KMS-11 (cell line): ENCODE results near the gene ATAT1.

ENCODE experiments used
- H2AFZ ChIP-seq: fragments of 200-600 bp; sonication (generic); 2 replicates; pipeline ENCODE4 v1.6.1; 2016; ENCODE audit warnings: antibody characterized with exemption, mixed run types, low read depth
- H3K27ac ChIP-seq: fragments of 200-600 bp; sonication (generic); 2 replicates; pipeline ENCODE4 v1.6.1; 2016; ENCODE audit warnings: mild to moderate bottlenecking, mixed run types
- H3K27me3 ChIP-seq: fragments of 200-600 bp; sonication (generic); 2 replicates; pipeline ENCODE4 v1.6.1; 2017; ENCODE audit warnings: mild to moderate bottlenecking, low read depth, mixed run types, moderate library complexity; ENCODE audit not compliant: insufficient read depth
- H3K36me3 ChIP-seq: fragments of 200-600 bp; sonication (generic); 2 replicates; pipeline ENCODE4 v1.6.1; 2017; ENCODE audit warnings: mild to moderate bottlenecking, mixed run types; ENCODE audit not compliant: insufficient read depth
- H3K4me1 ChIP-seq: fragments of 200-600 bp; sonication (generic); 2 replicates; pipeline ENCODE4 v1.6.1; 2016; ENCODE audit warnings: mild to moderate bottlenecking, low read depth, mixed run types; ENCODE audit not compliant: poor library complexity, severe bottlenecking
- H3K4me2 ChIP-seq: fragments of 200-600 bp; sonication (generic); 2 replicates; pipeline ENCODE4 v1.7.0; 2016; ENCODE audit warnings: mild to moderate bottlenecking, mixed run types
- H3K4me3 ChIP-seq: fragments of 200-600 bp; sonication (generic); IDR thresholded peaks from 2 replicates; pipeline ENCODE4 v1.6.1; 2017; ENCODE audit warnings: low read depth, low read length, mixed read lengths; ENCODE audit not compliant: insufficient read depth
- H3K79me2 ChIP-seq: fragments of 200-600 bp; sonication (generic); 2 replicates; pipeline ENCODE4 v1.6.1; 2016; ENCODE audit warnings: low read depth, mixed run types; ENCODE audit not compliant: insufficient read depth
- H3K9ac ChIP-seq: fragments of 200-600 bp; sonication (generic); 2 replicates; pipeline ENCODE4 v1.6.1; 2016; ENCODE audit warnings: mild to moderate bottlenecking, mixed run types
- H4K20me1 ChIP-seq: fragments of 200-600 bp; sonication (generic); 2 replicates; pipeline ENCODE4 v1.6.1; 2016; ENCODE audit warnings: mild to moderate bottlenecking, mixed run types; ENCODE audit not compliant: insufficient read depth
- TF ChIP-seq, protein P1 (sequence below): fragments of 200-600 bp; sonication (generic); conservative IDR thresholded peaks from 2 replicates; pipeline ENCODE4 v1.6.1; 2017; ENCODE audit warnings: low read depth, mild to moderate bottlenecking, antibody characterized with exemption, low read length, moderate library complexity, mixed read lengths

ATAT1 gene

DNA sequence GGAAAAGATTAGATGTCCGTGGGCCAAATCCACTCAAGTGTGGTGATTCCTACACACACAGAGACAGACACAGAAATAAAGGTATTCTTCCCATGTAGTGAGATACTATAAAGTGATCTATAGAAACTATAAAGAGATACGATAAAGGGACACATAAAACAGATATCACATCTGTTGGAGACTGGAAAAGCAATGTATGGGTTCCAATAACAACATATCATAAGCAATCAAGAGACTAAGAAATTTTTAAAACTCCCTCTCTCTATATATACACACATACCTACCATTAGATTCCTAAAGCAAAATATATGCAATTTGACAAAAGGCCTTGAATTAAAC lies 14.8 kb upstream of the ATAT1 start:
- peaks cover 44% of the 10 kb centered on the region for H3K79me2 ChIP-seq
- no peak overlapping the region for H2AFZ ChIP-seq
- H3K4me1 ChIP-seq: peaks cover 20% of the 10 kb centered on the region
- H4K20me1 ChIP-seq: no peaks in the 10 kb centered on the region
- H3K4me3 ChIP-seq: no peak overlapping the region
- H3K4me2 ChIP-seq: no peak overlapping the region
- H3K9ac ChIP-seq: no peak overlapping the region
- TF ChIP-seq, protein P1, sequence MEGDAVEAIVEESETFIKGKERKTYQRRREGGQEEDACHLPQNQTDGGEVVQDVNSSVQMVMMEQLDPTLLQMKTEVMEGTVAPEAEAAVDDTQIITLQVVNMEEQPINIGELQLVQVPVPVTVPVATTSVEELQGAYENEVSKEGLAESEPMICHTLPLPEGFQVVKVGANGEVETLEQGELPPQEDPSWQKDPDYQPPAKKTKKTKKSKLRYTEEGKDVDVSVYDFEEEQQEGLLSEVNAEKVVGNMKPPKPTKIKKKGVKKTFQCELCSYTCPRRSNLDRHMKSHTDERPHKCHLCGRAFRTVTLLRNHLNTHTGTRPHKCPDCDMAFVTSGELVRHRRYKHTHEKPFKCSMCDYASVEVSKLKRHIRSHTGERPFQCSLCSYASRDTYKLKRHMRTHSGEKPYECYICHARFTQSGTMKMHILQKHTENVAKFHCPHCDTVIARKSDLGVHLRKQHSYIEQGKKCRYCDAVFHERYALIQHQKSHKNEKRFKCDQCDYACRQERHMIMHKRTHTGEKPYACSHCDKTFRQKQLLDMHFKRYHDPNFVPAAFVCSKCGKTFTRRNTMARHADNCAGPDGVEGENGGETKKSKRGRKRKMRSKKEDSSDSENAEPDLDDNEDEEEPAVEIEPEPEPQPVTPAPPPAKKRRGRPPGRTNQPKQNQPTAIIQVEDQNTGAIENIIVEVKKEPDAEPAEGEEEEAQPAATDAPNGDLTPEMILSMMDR: no peak
- peaks cover 16% of the 10 kb centered on the region; the same call in 1 of the 2 replicates for H3K36me3 ChIP-seq
- H3K27ac ChIP-seq: no peak overlapping the region; the same call in 1 of the 2 replicates
- no peaks in the 10 kb centered on the region for H3K27me3 ChIP-seq

DNA sequence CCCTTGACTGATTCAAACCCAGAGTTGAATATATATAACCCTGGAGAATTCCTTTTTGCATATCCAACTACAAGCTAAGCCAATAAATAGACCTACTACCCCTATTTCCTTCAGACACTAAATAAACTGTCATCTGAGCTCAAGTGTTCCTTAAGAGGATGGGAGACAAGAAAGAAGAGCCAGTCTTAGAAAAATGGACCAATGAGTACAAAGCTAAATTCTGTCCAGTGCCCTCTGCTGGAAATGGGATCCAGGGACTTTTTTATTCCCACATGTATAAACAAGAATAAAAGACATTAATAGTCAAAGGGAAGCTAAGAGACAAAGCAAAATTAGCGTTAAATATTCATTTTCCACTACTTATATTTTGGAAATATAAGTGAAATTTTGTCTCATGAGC lies 14.5 kb upstream of the ATAT1 start:
- H3K36me3 ChIP-seq: peaks cover 13% of the 10 kb centered on the region; the same call in 1 of the 2 replicates
- H3K4me1 ChIP-seq: peaks cover 20% of the 10 kb centered on the region
- no peak overlapping the region for H3K4me3 ChIP-seq
- H3K27me3 ChIP-seq: no peaks in the 10 kb centered on the region
- peaks cover 47% of the 10 kb centered on the region for H3K79me2 ChIP-seq
- H4K20me1 ChIP-seq: no peaks in the 10 kb centered on the region
- no peak overlapping the region for H3K9ac ChIP-seq
- TF ChIP-seq, protein P1: no peak
- H3K27ac ChIP-seq: peak overlapping the region; percentile 10; the same call in 1 of the 2 replicates
- no peak overlapping the region for H2AFZ ChIP-seq
- no peak overlapping the region for H3K4me2 ChIP-seq

DNA sequence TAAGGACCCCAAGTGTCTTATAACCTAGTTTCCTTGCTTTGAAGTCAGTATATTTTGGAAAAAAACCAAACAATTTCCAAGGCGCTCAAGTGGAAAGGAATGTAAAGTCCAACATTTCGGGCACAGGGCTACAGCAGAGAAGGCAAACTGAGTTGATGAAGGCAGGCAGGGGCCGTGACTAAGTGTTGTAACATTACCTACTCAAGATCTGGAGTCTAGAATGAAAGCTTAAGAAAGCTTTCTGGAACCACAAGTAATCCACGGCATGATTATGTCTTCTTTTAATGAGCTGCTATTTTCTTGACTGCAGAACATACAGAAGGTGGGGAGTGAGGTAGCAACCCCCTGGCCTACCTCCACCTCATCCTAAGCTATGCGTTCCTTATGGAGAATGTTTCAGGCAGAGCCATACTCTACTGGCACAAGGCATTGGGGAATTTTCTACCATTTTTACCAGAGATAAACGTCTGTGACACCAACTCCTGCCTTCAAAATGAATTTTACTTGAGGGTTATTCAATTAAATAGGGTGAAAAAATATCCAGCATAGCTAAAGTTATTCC lies 13.9 kb upstream of the ATAT1 start:
- TF ChIP-seq, protein P1: no peak
- Histone ChIP-seq H3K79me2 (peaks cover 47% of the 10 kb centered on the region), H2AFZ (no peak overlapping the region), H3K27me3 (no peaks in the 10 kb centered on the region), H3K27ac (peak overlapping the region; percentile 95; the same call in 1 of the 2 replicates), H3K9ac (no peak overlapping the region), H3K4me3 (no peak overlapping the region), H4K20me1 (no peaks in the 10 kb centered on the region), H3K4me1 (peaks cover 20% of the 10 kb centered on the region), H3K4me2 (no peak overlapping the region), H3K36me3 (peaks cover 10% of the 10 kb centered on the region; the same call in 1 of the 2 replicates)

DNA sequence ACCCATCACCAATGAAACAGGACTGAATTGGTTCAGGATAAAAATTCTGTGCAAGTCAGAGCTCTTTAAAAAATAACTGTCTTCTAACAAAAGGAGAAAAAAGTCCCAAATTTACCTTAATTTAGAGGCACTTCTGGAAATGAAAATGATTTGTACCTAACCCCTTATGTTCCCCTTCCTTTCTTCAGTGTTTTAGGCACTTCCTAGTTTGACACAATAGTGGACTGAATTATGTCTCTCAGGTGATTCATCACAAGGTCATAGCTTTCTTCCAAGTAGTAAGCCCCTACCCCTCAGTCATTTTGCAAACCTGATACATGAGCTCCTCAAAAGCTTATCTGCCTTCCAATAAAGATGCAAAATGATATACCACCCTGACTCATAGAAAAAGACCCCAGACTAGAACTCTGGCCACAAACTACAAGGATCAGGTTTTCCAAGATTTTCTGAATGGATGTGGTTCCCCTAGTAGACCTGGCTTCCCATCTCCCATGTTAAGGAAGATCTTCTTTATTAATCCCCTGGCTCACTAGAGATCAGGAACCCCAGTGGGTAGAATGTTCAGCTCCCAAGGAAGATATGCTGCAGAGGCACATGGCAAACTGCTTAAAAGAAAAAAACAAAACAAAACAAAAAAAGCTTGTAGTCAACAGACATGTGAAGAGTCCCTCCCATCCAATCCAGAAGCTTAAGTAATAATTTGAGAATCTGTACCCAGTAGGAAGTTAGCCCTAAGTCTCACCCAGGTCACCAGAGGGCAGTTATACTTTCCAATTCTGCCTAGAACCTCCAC lies 13.2 kb upstream of the ATAT1 start:
- TF ChIP-seq, protein P1: no peak
- Histone ChIP-seq H3K9ac (no peak overlapping the region; the same call in 1 of the 2 replicates), H3K79me2 (peaks cover 52% of the 10 kb centered on the region), H2AFZ (no peak overlapping the region), H4K20me1 (no peaks in the 10 kb centered on the region), H3K4me3 (no peak overlapping the region), H3K36me3 (peaks cover 10% of the 10 kb centered on the region; the same call in 1 of the 2 replicates), H3K27me3 (no peaks in the 10 kb centered on the region), H3K27ac (peak overlapping the region; percentile 95; the same call in 1 of the 2 replicates), H3K4me2 (no peak overlapping the region), H3K4me1 (peaks cover 20% of the 10 kb centered on the region)
